Measurements from ENCODE around the gene AKR1B1. TPM values are rescaled to one million over a fixed set of nuclear protein-coding genes. Genes with fewer than 3 reads are reported as not detected.

AKR1B1 gene
- total and polyA plus RNA-seq, 9 of the 15 experiments (the other 6 are each of a cell fraction or from before 2014, with no cell fraction given): 2.0 to 10.6 (median 6.2) TPM

DNA sequence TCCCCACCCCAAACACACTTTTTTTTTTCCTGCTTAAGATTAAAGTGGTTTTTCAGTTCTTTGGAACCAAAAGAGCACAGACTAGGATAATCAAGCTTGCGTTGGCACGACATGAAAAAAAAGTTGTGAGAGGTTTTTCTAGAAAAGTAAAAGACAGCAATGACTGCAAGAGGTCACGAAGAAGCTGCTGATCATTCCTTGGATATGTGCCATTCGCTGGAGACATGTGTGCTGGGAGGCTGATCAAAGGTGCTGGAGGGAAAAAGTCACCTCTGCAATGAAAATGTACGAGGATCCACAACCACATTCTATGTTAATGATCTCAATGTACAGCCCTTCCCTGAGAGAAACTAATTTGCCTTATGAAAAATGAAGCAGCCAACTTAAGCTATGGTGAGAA is 5.4 kb downstream of the AKR1B1 start:
- TF ChIP-seq MAFK (IDR thresholded peaks at IDR 0.05; ENCODE audit: low read length) (no peak), SMARCE1 (IDR thresholded peaks at IDR 0.05) (no peak), JUNB (CRISPR knock-in tag; conservative IDR thresholded peaks at IDR 0.05) (no peak), HCFC1 (IDR thresholded peaks at IDR 0.05; ENCODE audit: low read depth, low read length) (no peak), TFAP4 (CRISPR knock-in tag; IDR thresholded peaks at IDR 0.05; ENCODE audit: borderline replicate concordance) (no peak), TOE1 (IDR thresholded peaks at IDR 0.05; ENCODE audit: borderline replicate concordance) (no peak), TOE1 (CRISPR knock-in tag; IDR thresholded peaks at IDR 0.05; ENCODE audit: borderline replicate concordance, low read depth) (no peak), NCOA4 (IDR thresholded peaks at IDR 0.05; ENCODE audit: partially characterized antibody) (no peak), CEBPG (CRISPR knock-in tag; IDR thresholded peaks at IDR 0.05) (no peak), CEBPG (tag; conservative IDR thresholded peaks at IDR 0.05 in 1 of 2, IDR thresholded peaks at IDR 0.05 in 1 of 2) (no peak), POLR2B (IDR thresholded peaks at IDR 0.05; ENCODE audit: low read depth, partially characterized antibody) (no peak), ZNF24 (IDR thresholded peaks at IDR 0.05) (no peak), SMAD3 (CRISPR knock-in tag; conservative IDR thresholded peaks at IDR 0.05) (no peak)
- Histone ChIP-seq H3K4me1 (replicated peaks in 1 of 2; ENCODE audit: control insufficient read depth in 2 of 2, insufficient read depth in 2 of 2, low read length in 2 of 2) (peaks cover 6 to 11% of the 10 kb centered on the region in 2 experiments), H3K36me3 (ENCODE audit: control insufficient read depth, insufficient read depth, low read length) (no peaks in the 10 kb centered on the region), H3K4me3 (no peak overlapping the region), H3K27ac (ENCODE audit: extremely low read depth, low read depth, low read length) (no peak overlapping the region), H3K9me1 (ENCODE audit: control insufficient read depth, insufficient read depth, low read length) (no peaks in the 10 kb centered on the region), H3K79me2 (ENCODE audit: control insufficient read depth, insufficient read depth, low read length) (no peaks in the 10 kb centered on the region), H2AFZ (ENCODE audit: low read depth, low read length) (no peak overlapping the region), H3K27me3 (ENCODE audit: control insufficient read depth in 2 of 2, insufficient read depth in 2 of 2, low read length in 2 of 2) (peaks cover 24 to 66% of the 10 kb centered on the region in 2 experiments), H3K4me2 (ENCODE audit: insufficient read depth, low read length) (no peak overlapping the region), H3K9ac (ENCODE audit: insufficient read depth in 1 of 2, low read depth in 2 of 2, low read length in 2 of 2) (no peak overlapping the region), H4K20me1 (replicated peaks; ENCODE audit: control insufficient read depth, insufficient read depth, low read length) (no peaks in the 10 kb centered on the region), H3K9me3 (replicated peaks; ENCODE audit: control insufficient read depth, insufficient read depth, low read depth, low read length) (no peaks in the 10 kb centered on the region)
- POLR2A ChIA-PET: interaction anchor here (0.6 kb wide), 1 partner anchor 629 kb away, joined by 3 read pairs; no protein-coding TSS in a partner anchor
- no TSS peak for BruUV-seq (replicated peaks)
- in situ Hi-C loops (cut with MboI) (no loop called here), intact Hi-C loops (cut with micrococcal nuclease) (no loop called here)
- 8% methylated on average over 5 of the region's 5 CpGs for WGBS (ENCODE audit: insufficient coverage, low coverage, missing lambda C conversion rate)
- no peak for FAIRE-seq
- no peak for ATAC-seq
- CTCF ChIA-PET (ENCODE audit: low intra/inter-chr PET ratio): no interaction called here
- DNase-seq (ENCODE audit: extremely low read depth in 1 of 4, low spot score in 3 of 4): no peak
